SK-N-SH treated with all-trans-retinoic acid at 6 μM for 48 hours (cell line): ENCODE data around the gene SLC35F3.

Source experiments
- ATAC-seq: fragments of 200-7000 bp; cut with Tn5 transposase; 3 replicates; pipeline ENCODE4 v1.9.1; 2020; ENCODE audit warnings: mild to moderate bottlenecking, moderate library complexity
- ARNTL ChIP-seq: fragments of 450-650 bp; formaldehyde crosslinking; IDR thresholded peaks from 2 replicates; pipeline ENCODE4 v1.5.0; 2020; ENCODE audit warnings: low read depth, mild to moderate bottlenecking, moderate library complexity, borderline replicate concordance
- BACH2 ChIP-seq: fragments of 250-450 bp; sonication (Bioruptor Pico); IDR thresholded peaks from 2 replicates; pipeline ENCODE4 v1.9.0; 2021; ENCODE audit warnings: mild to moderate bottlenecking, borderline replicate concordance
- CSDC2 ChIP-seq: fragments of 250-450 bp; sonication (Bioruptor Pico); IDR thresholded peaks from 2 replicates; pipeline ENCODE4 v1.5.0; 2020; ENCODE audit warnings: mild to moderate bottlenecking, moderate library complexity
- ESRRG ChIP-seq: fragments of 250-450 bp; sonication (Bioruptor Pico); IDR thresholded peaks from 2 replicates; pipeline ENCODE4 v1.6.1; 2021; ENCODE audit warnings: mild to moderate bottlenecking
- GLIS3 ChIP-seq: fragments of 250-450 bp; sonication (Bioruptor Pico); IDR thresholded peaks from 2 replicates; pipeline ENCODE4 v1.5.0; 2020; ENCODE audit warnings: mild to moderate bottlenecking, moderate library complexity
- ISL1 ChIP-seq: fragments of 250-450 bp; sonication (Bioruptor Pico); IDR thresholded peaks from 2 replicates; pipeline ENCODE4 v2.1.2; 2022; ENCODE audit warnings: mild to moderate bottlenecking, moderate library complexity
- OSR1 ChIP-seq: fragments of 250-450 bp; sonication (Bioruptor Pico); IDR thresholded peaks from 2 replicates; pipeline ENCODE4 v1.8.0; 2022; ENCODE audit warnings: moderate library complexity, mild to moderate bottlenecking, inconsistent platforms
- PATZ1 ChIP-seq: fragments of 250-450 bp; sonication (Bioruptor Pico); IDR thresholded peaks from 2 replicates; pipeline ENCODE4 v1.8.0; 2020; ENCODE audit warnings: mild to moderate bottlenecking, moderate library complexity, borderline replicate concordance
- POU6F1 ChIP-seq: fragments of 250-450 bp; sonication (Bioruptor Pico); IDR thresholded peaks from 2 replicates; pipeline ENCODE4 v1.8.0; 2021; ENCODE audit warnings: low read depth, mild to moderate bottlenecking, moderate library complexity, borderline replicate concordance
- PPARA ChIP-seq: fragments of 250-450 bp; sonication (Bioruptor Pico); IDR thresholded peaks from 2 replicates; pipeline ENCODE4 v1.5.0; 2020; ENCODE audit warnings: mild to moderate bottlenecking, borderline replicate concordance
- RARB ChIP-seq: fragments of 250-450 bp; sonication (Bioruptor Pico); IDR thresholded peaks from 2 replicates; pipeline ENCODE4 v1.8.0; 2021; ENCODE audit warnings: mild to moderate bottlenecking, moderate library complexity
- SNAI2 ChIP-seq: fragments of 250-450 bp; sonication (Bioruptor Pico); IDR thresholded peaks from 2 replicates; pipeline ENCODE4 v1.5.0; 2020; ENCODE audit warnings: mild to moderate bottlenecking, moderate library complexity
- TCF4 ChIP-seq: fragments of 250-450 bp; sonication (Bioruptor Pico); IDR thresholded peaks from 2 replicates; pipeline ENCODE4 v1.8.0; 2021; ENCODE audit warnings: mild to moderate bottlenecking, moderate library complexity, borderline replicate concordance
- TOX ChIP-seq: fragments of 250-450 bp; sonication (Bioruptor Pico); IDR thresholded peaks from 2 replicates; pipeline ENCODE4 v1.8.0; 2021; ENCODE audit warnings: mild to moderate bottlenecking, moderate library complexity, borderline replicate concordance
- ZC3H10 ChIP-seq: fragments of 250-450 bp; sonication (Bioruptor Pico); IDR thresholded peaks from 2 replicates; pipeline ENCODE4 v1.5.1; 2021; ENCODE audit warnings: mild to moderate bottlenecking, moderate library complexity
- ZFP3 ChIP-seq: fragments of 250-450 bp; sonication (Bioruptor Pico); IDR thresholded peaks from 2 replicates; pipeline ENCODE4 v1.5.0; 2020; ENCODE audit warnings: mild to moderate bottlenecking, moderate library complexity
- ZFP30 ChIP-seq: fragments of 450-650 bp; formaldehyde crosslinking; IDR thresholded peaks from 2 replicates; pipeline ENCODE4 v1.5.0; 2022; ENCODE audit warnings: mild to moderate bottlenecking, moderate library complexity
- ZNF70 ChIP-seq: fragments of 450-650 bp; formaldehyde crosslinking; IDR thresholded peaks from 2 replicates; pipeline ENCODE4 v1.5.0; 2020; ENCODE audit warnings: mild to moderate bottlenecking, moderate library complexity
- ZNF8 ChIP-seq: fragments of 450-650 bp; formaldehyde crosslinking; IDR thresholded peaks from 2 replicates; pipeline ENCODE4 v1.5.0; 2020; ENCODE audit warnings: mild to moderate bottlenecking, moderate library complexity
- TF ChIP-seq, protein P1 (sequence below): fragments of 250-450 bp; sonication (Bioruptor Pico); IDR thresholded peaks from 2 replicates; pipeline ENCODE4 v1.5.1; 2020; ENCODE audit warnings: low read depth, mild to moderate bottlenecking, moderate library complexity
- TF ChIP-seq, protein P2 (sequence below): fragments of 250-450 bp; sonication (Bioruptor Pico); IDR thresholded peaks from 2 replicates; pipeline ENCODE4 v1.5.1; 2021; ENCODE audit warnings: mild to moderate bottlenecking, moderate library complexity

SLC35F3 gene

DNA sequence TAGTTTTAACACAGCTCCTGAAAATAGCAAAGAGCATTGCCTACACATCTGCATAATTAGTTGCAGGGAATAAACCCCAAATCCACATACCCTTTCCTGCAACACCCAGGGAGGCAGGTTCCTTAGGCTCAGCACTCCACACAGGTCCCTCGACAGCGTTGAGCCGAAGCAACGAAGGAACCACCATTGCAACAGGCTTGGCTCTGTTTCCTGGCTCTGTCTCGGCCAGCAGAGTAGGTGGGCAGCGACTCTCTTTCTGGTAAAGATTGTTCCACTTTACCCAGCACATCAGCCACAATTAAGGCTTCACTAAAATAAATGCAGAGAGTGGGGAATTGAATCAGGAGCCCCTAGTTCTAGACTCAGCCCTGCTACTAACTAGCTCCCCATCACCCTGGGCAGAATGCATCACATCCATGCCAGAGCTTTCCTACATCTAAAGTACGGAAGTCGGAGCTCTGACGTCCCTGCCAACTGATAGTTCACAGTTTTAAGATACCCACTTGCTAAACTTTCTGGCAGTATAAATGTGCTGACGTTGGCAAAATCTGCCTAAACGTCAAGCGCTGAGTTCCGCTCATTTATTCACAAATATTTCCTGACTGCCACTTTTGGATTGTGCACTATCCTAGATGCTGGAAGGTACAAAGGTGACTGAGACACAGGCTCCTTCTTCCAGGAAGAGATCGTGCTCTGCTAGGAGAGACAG lies 389.8 kb downstream of the SLC35F3 start:
- TF ChIP-seq, protein P1, sequence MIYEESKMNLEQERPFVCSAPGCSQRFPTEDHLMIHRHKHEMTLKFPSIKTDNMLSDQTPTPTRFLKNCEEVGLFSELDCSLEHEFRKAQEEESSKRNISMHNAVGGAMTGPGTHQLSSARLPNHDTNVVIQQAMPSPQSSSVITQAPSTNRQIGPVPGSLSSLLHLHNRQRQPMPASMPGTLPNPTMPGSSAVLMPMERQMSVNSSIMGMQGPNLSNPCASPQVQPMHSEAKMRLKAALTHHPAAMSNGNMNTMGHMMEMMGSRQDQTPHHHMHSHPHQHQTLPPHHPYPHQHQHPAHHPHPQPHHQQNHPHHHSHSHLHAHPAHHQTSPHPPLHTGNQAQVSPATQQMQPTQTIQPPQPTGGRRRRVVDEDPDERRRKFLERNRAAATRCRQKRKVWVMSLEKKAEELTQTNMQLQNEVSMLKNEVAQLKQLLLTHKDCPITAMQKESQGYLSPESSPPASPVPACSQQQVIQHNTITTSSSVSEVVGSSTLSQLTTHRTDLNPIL (CRISPR knock-in tag): no peak
- TF ChIP-seq TCF4 (CRISPR knock-in tag) (no peak), ZNF8 (CRISPR knock-in tag) (no peak), SNAI2 (CRISPR knock-in tag) (no peak), ZNF70 (CRISPR knock-in tag) (no peak), OSR1 (CRISPR knock-in tag) (no peak), ISL1 (no peak), CSDC2 (CRISPR knock-in tag) (no peak), POU6F1 (CRISPR knock-in tag) (no peak), ZC3H10 (CRISPR knock-in tag) (no peak), RARB (CRISPR knock-in tag) (no peak), ESRRG (CRISPR knock-in tag) (no peak), BACH2 (CRISPR knock-in tag) (no peak), PPARA (CRISPR knock-in tag) (no peak), ZFP30 (CRISPR knock-in tag) (no peak), TOX (CRISPR knock-in tag) (no peak), GLIS3 (CRISPR knock-in tag) (no peak)
- TF ChIP-seq, protein P2, sequence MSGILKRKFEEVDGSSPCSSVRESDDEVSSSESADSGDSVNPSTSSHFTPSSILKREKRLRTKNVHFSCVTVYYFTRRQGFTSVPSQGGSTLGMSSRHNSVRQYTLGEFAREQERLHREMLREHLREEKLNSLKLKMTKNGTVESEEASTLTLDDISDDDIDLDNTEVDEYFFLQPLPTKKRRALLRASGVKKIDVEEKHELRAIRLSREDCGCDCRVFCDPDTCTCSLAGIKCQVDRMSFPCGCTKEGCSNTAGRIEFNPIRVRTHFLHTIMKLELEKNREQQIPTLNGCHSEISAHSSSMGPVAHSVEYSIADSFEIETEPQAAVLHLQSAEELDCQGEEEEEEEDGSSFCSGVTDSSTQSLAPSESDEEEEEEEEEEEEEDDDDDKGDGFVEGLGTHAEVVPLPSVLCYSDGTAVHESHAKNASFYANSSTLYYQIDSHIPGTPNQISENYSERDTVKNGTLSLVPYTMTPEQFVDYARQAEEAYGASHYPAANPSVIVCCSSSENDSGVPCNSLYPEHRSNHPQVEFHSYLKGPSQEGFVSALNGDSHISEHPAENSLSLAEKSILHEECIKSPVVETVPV (CRISPR knock-in tag): no peak
- TF ChIP-seq, all 23 proteins: peak for 0
- ATAC-seq: no peak

DNA sequence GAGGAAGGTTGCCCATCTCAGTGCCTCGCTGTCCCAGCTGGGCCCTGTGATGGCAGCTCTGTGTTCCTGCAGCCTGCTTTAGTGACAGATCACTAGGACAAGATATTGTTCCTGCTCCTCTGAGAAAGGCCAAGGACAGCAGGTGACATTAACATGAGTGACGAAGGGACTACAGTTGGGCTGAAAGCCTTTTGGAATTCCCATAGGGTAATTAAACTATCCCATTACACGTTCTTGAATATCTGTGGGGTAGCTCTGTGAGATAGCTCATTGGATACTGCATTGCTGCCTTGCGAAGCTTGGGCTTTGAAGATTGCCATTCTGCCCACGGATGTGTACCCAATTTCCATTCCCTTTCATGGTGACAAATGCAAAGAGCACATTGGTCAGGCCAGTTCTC lies 390.6 kb downstream of the SLC35F3 start:
- TF ChIP-seq ZFP3 (CRISPR knock-in tag): no peak
- TF ChIP-seq, protein P2 (CRISPR knock-in tag): no peak
- TF ChIP-seq ZFP30 (CRISPR knock-in tag): no peak
- no peak for TF ChIP-seq PATZ1
- no peak for TF ChIP-seq TOX (CRISPR knock-in tag)
- no peak for TF ChIP-seq SNAI2 (CRISPR knock-in tag)
- no peak for TF ChIP-seq ARNTL (CRISPR knock-in tag)
- no peak for TF ChIP-seq ZNF70 (CRISPR knock-in tag)
- no peak for TF ChIP-seq POU6F1 (CRISPR knock-in tag)
- no peak for TF ChIP-seq ISL1
- no peak for TF ChIP-seq PPARA (CRISPR knock-in tag)
- TF ChIP-seq ESRRG (CRISPR knock-in tag): no peak
- ATAC-seq: no peak
